HG03354 (cell line): ENCODE results near the gene NFATC1.

Experiments
- ATAC-seq: cut with Tn5 transposase; IDR thresholded peaks from one replicate; pipeline ENCODE4 v1.9.1; 2021; ENCODE audit warnings: mild to moderate bottlenecking; ENCODE audit not compliant: unreplicated experiment, poor library complexity, severe bottlenecking

Gene NFATC1

GRCh38 chr18:79434607-79435401, 39.1 kb downstream of the NFATC1 start:
- ATAC-seq: no peak

DNA sequence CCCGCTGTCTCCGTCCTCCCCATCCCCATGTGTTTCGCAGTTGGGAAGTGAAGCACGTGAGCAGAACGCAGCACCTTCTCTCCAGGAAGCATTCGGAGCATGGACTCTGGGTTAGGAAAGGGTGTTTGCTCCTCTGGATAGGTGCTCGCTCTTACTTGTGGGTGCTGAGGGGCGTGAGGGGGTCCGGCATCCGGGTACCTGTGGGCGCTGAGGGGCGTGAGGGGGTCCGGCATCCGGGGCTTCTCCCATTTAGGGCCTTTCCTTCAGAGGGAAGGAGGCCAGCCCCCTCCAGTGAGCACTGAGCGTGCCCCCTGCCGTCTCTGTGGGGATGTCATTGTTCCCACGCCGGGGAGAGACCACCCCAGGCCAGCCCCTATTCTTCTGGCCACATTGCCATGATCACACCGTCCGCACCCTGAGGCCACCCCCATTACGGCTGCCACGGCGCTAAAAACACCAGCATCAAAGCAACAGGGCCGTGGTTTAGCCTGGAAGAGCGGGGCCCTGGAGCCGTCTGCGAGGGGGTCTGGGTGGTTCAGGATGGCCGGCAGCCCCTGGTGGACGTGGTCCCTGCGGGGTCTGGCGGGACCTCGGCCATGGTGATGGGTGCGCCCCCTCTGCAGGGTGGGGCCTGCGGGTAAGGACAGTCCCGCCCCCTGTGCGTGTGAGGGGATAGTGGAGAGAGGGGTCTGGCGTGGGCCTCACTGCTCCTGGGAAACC, 41.0 kb downstream of the NFATC1 start:
- no peak for ATAC-seq

DNA sequence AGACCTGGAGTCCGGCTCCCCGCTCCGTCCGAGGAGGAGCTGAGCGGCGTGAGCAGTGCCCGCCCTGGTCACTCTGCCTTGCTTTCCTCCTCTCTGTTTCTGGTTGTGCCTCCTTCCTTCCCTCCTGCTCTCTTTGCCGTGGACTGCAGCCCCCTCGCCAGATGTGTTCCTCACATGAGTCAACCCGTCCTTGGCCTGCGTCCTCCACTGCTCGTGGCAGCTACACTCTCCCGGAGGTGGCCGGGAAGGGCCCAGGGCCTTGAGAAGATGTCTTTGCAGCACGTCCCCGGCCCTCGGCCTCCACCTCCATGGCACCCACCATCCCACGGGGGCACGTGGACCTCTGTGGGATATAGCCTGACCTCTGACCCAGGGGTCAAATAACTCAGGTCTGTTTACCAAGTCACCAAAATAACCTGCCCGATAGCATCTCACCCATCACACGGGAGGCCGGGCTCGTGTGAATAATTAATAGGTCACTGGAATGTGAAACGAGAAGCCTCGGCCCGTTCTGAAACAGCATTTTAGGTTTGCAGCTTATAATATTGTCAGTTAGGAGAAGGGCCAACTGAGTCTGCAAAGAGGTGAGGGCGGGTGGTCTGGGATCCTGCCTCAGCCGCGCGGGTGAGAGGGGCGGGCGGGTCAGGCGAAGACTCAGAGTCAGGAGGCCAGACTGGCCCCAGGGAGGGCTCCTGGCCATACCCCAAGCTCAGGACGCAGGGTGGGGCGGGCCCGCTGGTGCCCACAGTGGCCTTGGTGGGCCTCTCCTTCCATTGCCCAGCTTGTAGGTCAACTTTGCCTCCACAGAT, 42.6 kb downstream of the NFATC1 start:
- no peak for ATAC-seq

- ATAC-seq: no peak
These were observed 43.3 kb downstream of the NFATC1 start for GRCh38 chr18:79438898-79439627.

- ATAC-seq: no peak
These were observed 43.9 kb downstream of the NFATC1 start for GRCh38 chr18:79439628-79440023.

GRCh38 chr18:79440316-79441110, 44.8 kb downstream of the NFATC1 start:
- ATAC-seq: no peak

DNA sequence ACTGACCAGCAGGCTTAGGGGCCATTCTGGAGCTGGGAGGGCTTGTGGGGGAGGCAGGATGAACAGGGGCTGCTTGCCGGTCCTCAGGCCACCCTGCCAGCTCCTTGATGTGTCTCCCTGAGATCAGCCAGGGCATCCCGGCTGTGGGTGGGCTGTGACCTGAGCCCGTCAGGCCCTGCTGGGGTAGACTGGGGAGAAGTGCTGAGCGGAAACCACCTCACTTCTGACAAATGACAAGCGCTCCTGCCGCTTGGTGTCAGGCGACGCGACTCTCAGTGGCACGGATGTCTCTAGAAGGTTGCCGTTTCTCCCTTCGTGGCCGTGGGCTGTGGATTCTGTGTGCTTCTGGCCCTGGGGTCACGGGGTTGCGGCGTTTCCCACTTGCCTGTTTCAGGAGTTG, 45.7 kb downstream of the NFATC1 start:
- ATAC-seq: no peak

DNA sequence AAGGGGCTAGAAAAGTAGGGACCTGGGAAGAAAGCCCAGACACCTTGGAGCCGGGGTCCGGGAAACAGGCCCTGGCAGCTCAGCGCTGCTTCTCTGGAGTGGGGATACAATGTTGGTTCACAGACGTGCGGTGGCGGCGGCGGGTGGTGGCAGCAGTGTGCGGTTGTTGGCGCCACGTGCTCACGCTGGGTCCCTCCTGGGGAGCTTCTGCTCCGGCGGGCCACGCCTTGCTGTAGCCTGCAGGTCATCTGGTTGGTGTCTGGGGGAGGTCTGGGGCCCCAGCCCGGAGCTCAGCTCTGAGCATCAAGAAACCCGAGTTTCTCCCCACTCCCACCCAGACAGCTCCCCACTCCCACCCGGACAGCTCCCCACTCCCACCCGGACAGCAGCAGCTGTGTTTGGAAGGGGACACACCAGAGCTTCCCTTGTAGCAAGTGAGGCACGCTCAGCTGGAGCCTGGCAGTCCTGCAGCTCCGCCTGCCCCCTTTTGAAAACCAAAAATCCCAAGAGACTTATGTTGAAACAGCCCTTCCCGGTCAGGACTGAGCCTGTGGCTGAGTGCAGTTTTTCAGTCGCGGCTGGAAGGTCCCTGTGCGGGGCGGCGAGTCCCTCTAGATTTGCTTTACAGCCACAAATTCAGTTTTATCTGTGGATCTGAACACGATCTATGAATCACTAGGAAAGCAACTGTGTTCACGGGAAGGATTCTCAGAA, 46.9 kb downstream of the NFATC1 start:
- no peak for ATAC-seq

DNA sequence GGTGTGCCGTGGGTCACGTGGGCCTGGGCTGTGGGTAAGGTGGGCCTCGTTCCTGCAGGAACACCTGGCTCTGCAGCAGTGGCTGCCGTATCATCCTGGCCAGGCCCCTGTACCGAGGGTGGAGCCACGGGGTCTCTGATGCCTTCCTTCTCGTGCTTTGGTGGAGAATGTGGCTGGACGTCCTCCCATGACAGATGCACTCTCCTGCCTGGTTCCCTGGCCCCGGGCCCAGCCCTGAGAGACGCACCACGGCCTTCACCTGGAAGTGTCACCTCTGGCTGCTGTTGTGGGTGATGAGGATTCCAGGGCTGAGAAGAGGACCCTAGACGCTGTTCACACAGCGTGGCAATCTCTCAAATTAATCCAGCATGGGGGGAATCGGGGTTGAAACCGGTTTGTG, 49.5 kb downstream of the NFATC1 start:
- ATAC-seq: no peak

GRCh38 chr18:79445696-79446561, 50.2 kb downstream of the NFATC1 start:
- no peak for ATAC-seq

GRCh38 chr18:79446931-79447330, 51.2 kb downstream of the NFATC1 start:
- no peak for ATAC-seq

DNA sequence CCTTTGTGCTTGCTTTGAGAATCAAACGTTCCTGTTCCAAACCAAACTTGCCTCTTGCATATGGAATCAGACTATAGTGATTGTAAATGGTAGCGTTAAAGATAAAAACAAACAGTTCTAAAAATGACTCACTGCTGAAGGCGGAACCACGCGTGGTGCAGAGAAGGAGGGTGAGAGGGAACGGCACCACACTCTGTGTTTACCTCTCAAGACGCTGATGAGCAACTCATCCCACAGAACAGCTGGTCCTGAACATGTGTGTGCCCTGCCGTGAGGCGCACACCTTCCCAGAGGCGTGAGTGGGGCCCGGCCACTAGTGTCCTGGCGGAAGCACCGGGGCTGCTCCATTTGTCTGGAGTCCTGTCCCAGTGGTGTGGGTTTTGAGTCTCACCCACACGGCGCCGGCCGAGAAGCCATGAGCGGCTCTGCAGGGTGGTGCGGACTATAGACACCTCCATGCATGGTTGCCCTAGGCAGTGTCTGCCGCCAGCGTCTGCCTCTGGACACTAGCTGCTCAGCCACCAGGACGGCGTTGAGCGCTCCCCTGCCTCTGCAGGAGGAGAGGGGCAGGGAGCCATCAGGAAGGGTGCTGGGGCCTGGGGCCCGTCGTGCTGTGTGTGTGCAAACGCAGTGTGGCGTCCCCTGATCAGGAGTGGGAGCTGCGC, 52.1 kb downstream of the NFATC1 start:
- no peak for ATAC-seq

- no peak for ATAC-seq
These were observed 52.9 kb downstream of the NFATC1 start for GRCh38 chr18:79448621-79449020.

GRCh38 chr18:79449551-79450288, 54.0 kb downstream of the NFATC1 start:
- ATAC-seq: no peak

DNA sequence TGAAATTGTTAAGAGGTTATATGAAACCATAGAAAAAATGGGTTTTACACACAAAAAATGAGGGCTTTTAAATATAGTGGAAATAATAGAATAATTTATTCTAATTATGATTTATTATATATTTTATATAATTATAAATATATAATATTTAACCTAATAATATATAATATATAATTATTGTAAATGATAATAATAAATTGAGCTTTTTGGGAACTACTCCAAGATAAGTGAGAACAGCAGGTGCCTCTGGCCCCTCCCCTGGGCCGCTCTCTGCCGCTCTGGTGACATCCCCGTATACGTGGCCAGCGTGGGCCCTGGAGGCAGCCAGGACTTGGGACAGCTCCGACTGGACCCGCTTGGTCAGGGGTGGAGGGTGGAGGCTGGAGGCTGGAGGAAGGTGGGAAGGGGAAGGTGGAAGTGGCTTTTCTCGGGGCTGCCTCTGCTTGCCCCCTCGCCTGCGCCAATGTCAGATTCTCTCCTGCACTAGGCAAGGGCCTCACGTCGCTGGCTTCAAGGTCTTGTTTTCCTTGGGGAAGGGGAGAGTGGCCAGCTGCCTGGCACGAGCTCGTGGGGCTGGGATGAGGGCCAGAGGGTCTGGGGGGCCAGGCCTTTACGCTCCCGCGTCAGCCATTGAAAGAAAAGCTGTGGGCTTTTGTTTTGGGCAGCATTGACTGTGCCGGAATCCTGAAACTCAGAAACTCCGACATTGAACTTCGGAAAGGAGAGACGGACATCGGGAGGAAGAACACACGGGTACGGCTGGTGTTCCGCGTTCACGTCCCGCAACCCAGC, 54.8 kb downstream of the NFATC1 start:
- ATAC-seq: no peak
